ENCODE measurements around the gene FERMT2. TPM values are rescaled to one million over a fixed set of nuclear protein-coding genes. Genes with fewer than 3 reads are reported as not detected.

The FERMT2 gene
- total and polyA plus RNA-seq, 2 experiments from 2014 or later, result 108 to 148 TPM

GRCh38 chr14:52906141-52906601, 44.7 kb downstream of the FERMT2 start:
- Histone ChIP-seq H3K36me3 (ENCODE audit: insufficient read depth) (no peaks in the 10 kb centered on the region), H3F3A (replicated peaks; ENCODE audit: low read depth) (peaks cover 4% of the 10 kb centered on the region; the same call in 1 of the 2 replicates), H4K20me1 (replicated peaks; ENCODE audit: insufficient read depth) (peaks cover 8% of the 10 kb centered on the region; the same call in 1 of the 2 replicates), H3K79me2 (replicated peaks; ENCODE audit: insufficient read depth) (peaks cover 72% of the 10 kb centered on the region), H3K27ac (ENCODE audit: low read depth) (peak overlapping the region; percentile 34; the same call in 1 of the 2 replicates), H3K4me2 (no peak overlapping the region), H3K9me2 (ENCODE audit: insufficient read depth) (no peaks in the 10 kb centered on the region), H2AFZ (no peak overlapping the region), H3K27me3 (ENCODE audit: insufficient read depth) (no peaks in the 10 kb centered on the region), H3K4me1 (ENCODE audit: insufficient read depth) (peaks cover 7% of the 10 kb centered on the region), H3K4me3 (no peak overlapping the region)
- TF ChIP-seq ZNF331 (CRISPR knock-in tag; IDR thresholded peaks at IDR 0.05; ENCODE audit: low read depth), result no peak
- TF ChIP-seq EZH2 (IDR thresholded peaks at IDR 0.05; ENCODE audit: low read depth, unreplicated experiment), result no peak
- no peak for TF ChIP-seq POLR2AphosphoS5 (IDR thresholded peaks at IDR 0.05; ENCODE audit: low read depth)
- TF ChIP-seq ZNF462 (CRISPR knock-in tag; IDR thresholded peaks at IDR 0.05), result no peak
- no peak for TF ChIP-seq REST (IDR thresholded peaks at IDR 0.05; ENCODE audit: unreplicated experiment)
- TF ChIP-seq JUNB (IDR thresholded peaks at IDR 0.05; ENCODE audit: unreplicated experiment), result no peak
- TF ChIP-seq, protein P1, sequence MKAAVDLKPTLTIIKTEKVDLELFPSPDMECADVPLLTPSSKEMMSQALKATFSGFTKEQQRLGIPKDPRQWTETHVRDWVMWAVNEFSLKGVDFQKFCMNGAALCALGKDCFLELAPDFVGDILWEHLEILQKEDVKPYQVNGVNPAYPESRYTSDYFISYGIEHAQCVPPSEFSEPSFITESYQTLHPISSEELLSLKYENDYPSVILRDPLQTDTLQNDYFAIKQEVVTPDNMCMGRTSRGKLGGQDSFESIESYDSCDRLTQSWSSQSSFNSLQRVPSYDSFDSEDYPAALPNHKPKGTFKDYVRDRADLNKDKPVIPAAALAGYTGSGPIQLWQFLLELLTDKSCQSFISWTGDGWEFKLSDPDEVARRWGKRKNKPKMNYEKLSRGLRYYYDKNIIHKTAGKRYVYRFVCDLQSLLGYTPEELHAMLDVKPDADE (IDR thresholded peaks at IDR 0.05), result no peak
- TF ChIP-seq EZH2phosphoT487 (IDR thresholded peaks at IDR 0.05; ENCODE audit: unreplicated experiment), result no peak
- TF ChIP-seq CREB1 (CRISPR knock-in tag; IDR thresholded peaks at IDR 0.05; ENCODE audit: low read depth), result no peak
- no peak for TF ChIP-seq STAT1 (IDR thresholded peaks at IDR 0.05; ENCODE audit: unreplicated experiment)
- no peak for TF ChIP-seq NANOG (IDR thresholded peaks at IDR 0.05; ENCODE audit: borderline replicate concordance)
- TF ChIP-seq ZNF114 (CRISPR knock-in tag; IDR thresholded peaks at IDR 0.05), result no peak
- TF ChIP-seq CTCF (conservative IDR thresholded peaks at IDR 0.05; ENCODE audit: low read depth in 2 of 2), result no peak
- H3K9me3 Mint-ChIP-seq, result no peaks in the 10 kb centered on the region
- H3K4me1 Mint-ChIP-seq, result peaks cover 26% of the 10 kb centered on the region
- no peak overlapping the region for H3K4me3 Mint-ChIP-seq
- ATAC-seq (no peak), DNase-seq (ENCODE audit: low spot score) (no peak)
- no peak overlapping the region; the same call in 1 of the 2 replicates for H3K27ac Mint-ChIP-seq
- H3K36me3 Mint-ChIP-seq (ENCODE audit: low read depth), result peaks cover 13% of the 10 kb centered on the region
- no peaks in the 10 kb centered on the region for H3K27me3 Mint-ChIP-seq (ENCODE audit: insufficient read depth, low read depth, poor library complexity)

All from GM23338 (cell line).